HG03060 (cell line): ENCODE data around the gene ENAH.
"Not testable (repeated sequence)": the region's sequence is repeated elsewhere in the genome, so short reads cannot be mapped to it uniquely, and the experiment has no call there.

Experiments used
- ATAC-seq: cut with Tn5 transposase; IDR thresholded peaks from one replicate; pipeline ENCODE4 v1.9.1; 2021; ENCODE audit warnings: low read depth, moderate number of reproducible peaks; ENCODE audit not compliant: unreplicated experiment

ENAH gene

GRCh38 chr1:225652729-225653462 is at the start of gene ENAH:
Gene ENAH, minus strand, starts transcription at chr1:225653123. Its CDS starts 433 bp downstream, at chr1:225652690.
- no peak for ATAC-seq

- ATAC-seq, result no peak
These were observed 48.1 kb upstream of the ENAH start for GRCh38 chr1:225700889-225701465.

- ATAC-seq, result no peak
These were observed 47.4 kb upstream of the ENAH start for GRCh38 chr1:225700164-225700821.

GRCh38 chr1:225699336-225699735 is 46.4 kb upstream of the ENAH start:
- no peak for ATAC-seq

GRCh38 chr1:225698194-225698593 is 45.3 kb upstream of the ENAH start:
- ATAC-seq, result not testable (repeated sequence)

- ATAC-seq, result no peak
These were observed 44.5 kb upstream of the ENAH start for GRCh38 chr1:225697428-225697827.

GRCh38 chr1:225695578-225696337 is 42.8 kb upstream of the ENAH start:
- no peak for ATAC-seq

GRCh38 chr1:225694151-225694603 is 41.3 kb upstream of the ENAH start:
- no peak for ATAC-seq

GRCh38 chr1:225693697-225694096 is 40.8 kb upstream of the ENAH start:
- ATAC-seq, result not testable (repeated sequence)

GRCh38 chr1:225693085-225693696 is 40.3 kb upstream of the ENAH start:
- no peak for ATAC-seq

- ATAC-seq, result no peak
These were observed 39.6 kb upstream of the ENAH start for GRCh38 chr1:225692517-225692879.

- ATAC-seq, result no peak
These were observed 39.1 kb upstream of the ENAH start for GRCh38 chr1:225691861-225692516.

GRCh38 chr1:225691377-225691776 is 38.5 kb upstream of the ENAH start:
- no peak for ATAC-seq

- ATAC-seq, result no peak
These were observed 37.0 kb upstream of the ENAH start for GRCh38 chr1:225689882-225690459.

- ATAC-seq, result no peak
These were observed 35.4 kb upstream of the ENAH start for GRCh38 chr1:225688345-225688744.

GRCh38 chr1:225685476-225686176 is 32.7 kb upstream of the ENAH start:
- no peak for ATAC-seq

GRCh38 chr1:225684741-225685140 is 31.8 kb upstream of the ENAH start:
- ATAC-seq, result no peak

- ATAC-seq, result no peak
These were observed 28.3 kb upstream of the ENAH start for GRCh38 chr1:225681231-225681630.

- no peak for ATAC-seq
These were observed 25.6 kb upstream of the ENAH start for GRCh38 chr1:225678545-225678944.
